K562 (cell line): ENCODE measurements around the gene NRP1. TPM values are rescaled to one million over a fixed set of nuclear protein-coding genes. Genes with fewer than 3 reads are reported as not detected.

Experiments used
- ATAC-seq: fragments of 200-7000 bp; cut with Tn5 transposase; 3 replicates; pipeline ENCODE4 v1.9.1; 2020; ENCODE audit warnings: moderate library complexity
- BruUV-seq: library from RNA; stranded (reverse); fragments of 400-500 nt; replicated peaks from 2 replicates; lab custom pipeline; 2021; lab: Mats Ljungman, UMichigan
- CTCF ChIA-PET: fragments of 300-600 bp; formaldehyde crosslinking; extraction: SDS; loops from one replicate; lab custom pipeline; 2021; ENCODE audit warnings: low intra/inter-chr PET ratio; lab: Yijun Ruan, JAX
- POLR2A ChIA-PET: fragments of 300-600, 350-650 bp; sonication (Branson Sonifier 250); formaldehyde crosslinking; extraction: SDS; loops from one replicate; lab custom pipeline; 2021; ENCODE audit warnings: antibody characterized with exemption, inconsistent platforms; lab: Yijun Ruan, JAX
- DNase-seq, 4 experiments: peaks; one replicate each; pipeline versions ENCODE4 v3.0.0 to v3.0.0-alpha.2; 2011 to 2018; ENCODE audit warnings: low spot score in 3 of 4, mixed read lengths in 3 of 4; ENCODE audit errors: extremely low read depth in 1 of 4
- FAIRE-seq: peaks from 2 replicates; lab custom pipeline; 2011; peaks lifted over from hg19 to GRCh38; lab: Jason Lieb, UNC
- H2AFZ ChIP-seq: 2 replicates; pipeline ENCODE4 v1.6.0; 2011; ENCODE audit warnings: low read depth, low read length, control low read depth, inconsistent platforms
- H3K27ac ChIP-seq: fragments of 200-600 bp; 3 replicates; pipeline ENCODE4 v1.8.0; 2011; ENCODE audit warnings: low read depth, mild to moderate bottlenecking, control low read depth, inconsistent platforms, low read length, moderate library complexity, mixed read lengths; ENCODE audit errors: extremely low read depth
- H3K27me3 ChIP-seq, 2 experiments: fragments of 300-600 bp in 1 of 2; 2 replicates in 1 of 2; 3 replicates in 1 of 2; pipeline versions ENCODE4 v1.6.0 to v1.8.0; 2011; ENCODE audit warnings: inconsistent platforms in 2 of 2, low read length in 2 of 2, mild to moderate bottlenecking in 1 of 2, mixed read lengths in 1 of 2, moderate library complexity in 1 of 2; ENCODE audit not compliant: control insufficient read depth in 2 of 2, insufficient read depth in 2 of 2
- H3K36me3 ChIP-seq: fragments of 300-600 bp; 3 replicates; pipeline ENCODE4 v1.8.0; 2011; ENCODE audit warnings: mild to moderate bottlenecking, low read length, inconsistent platforms; ENCODE audit not compliant: control insufficient read depth, insufficient read depth
- H3K4me1 ChIP-seq, 2 experiments: fragments of 200-600 bp in 1 of 2; replicated peaks in 1 of 2; 2 replicates in 1 of 2; 3 replicates in 1 of 2; pipeline versions ENCODE4 v1.5.1 to v1.8.0; 2011; ENCODE audit warnings: inconsistent platforms in 2 of 2, low read length in 2 of 2, mild to moderate bottlenecking in 1 of 2, mixed read lengths in 1 of 2, moderate library complexity in 1 of 2; ENCODE audit not compliant: control insufficient read depth in 2 of 2, insufficient read depth in 2 of 2
- H3K4me2 ChIP-seq: 2 replicates; pipeline ENCODE4 v1.6.1; 2011; ENCODE audit warnings: low read length, control low read depth, inconsistent platforms, mixed read lengths; ENCODE audit not compliant: insufficient read depth
- H3K4me3 ChIP-seq: fragments of 200-600 bp; sonication (generic), shearing (Covaris generic); 2 replicates; pipeline ENCODE4 v1.5.1; 2016; ENCODE audit warnings: control low read depth, inconsistent platforms
- H3K79me2 ChIP-seq: fragments of 200-600 bp; 3 replicates; pipeline ENCODE4 v1.8.0; 2011; ENCODE audit warnings: low read length, inconsistent platforms; ENCODE audit not compliant: control insufficient read depth, insufficient read depth
- H3K9ac ChIP-seq, 2 experiments: 2 replicates each; pipeline versions ENCODE4 v1.6.0 to v1.6.1; 2011; ENCODE audit warnings: low read depth in 2 of 2, low read length in 2 of 2, control low read depth in 1 of 2, inconsistent platforms in 1 of 2, mild to moderate bottlenecking in 1 of 2, mixed read lengths in 1 of 2; ENCODE audit not compliant: insufficient read depth in 1 of 2
- H3K9me1 ChIP-seq: one replicate; pipeline ENCODE4 v1.6.0; 2011; ENCODE audit warnings: inconsistent platforms, mild to moderate bottlenecking, low read length, moderate library complexity; ENCODE audit not compliant: control insufficient read depth, insufficient read depth
- H3K9me3 ChIP-seq: replicated peaks from 2 replicates; pipeline ENCODE4 v1.5.1; 2011; ENCODE audit warnings: low read depth, low read length, inconsistent platforms; ENCODE audit not compliant: control insufficient read depth, insufficient read depth
- H4K20me1 ChIP-seq: replicated peaks from 2 replicates; pipeline ENCODE4 v1.6.1; 2011; ENCODE audit warnings: low read length, inconsistent platforms, mixed read lengths; ENCODE audit not compliant: control insufficient read depth, insufficient read depth
- KLF1 ChIP-seq: fragments of 450-650 bp; IDR thresholded peaks from 2 replicates; pipeline ENCODE4 v1.6.1; 2016; ENCODE audit warnings: missing genetic modification characterization, missing compliant biosample characterization
- MBD1 ChIP-seq: fragments of 250-450 bp; sonication (Bioruptor Pico); IDR thresholded peaks from 2 replicates; pipeline ENCODE4 v1.8.0; 2022; ENCODE audit warnings: inconsistent platforms
- MLLT1 ChIP-seq, 2 experiments: fragments of 450-650 bp; IDR thresholded peaks; 2 replicates each; pipeline ENCODE4 v1.6.1; 2016
- SMAD1 ChIP-seq: fragments of 150-350 bp; IDR thresholded peaks from 2 replicates; pipeline ENCODE4 v1.6.1; 2014; ENCODE audit warnings: low read length, low read depth; ENCODE audit not compliant: partially characterized antibody
- SREBF2 ChIP-seq: sonication (generic); formaldehyde crosslinking; IDR thresholded peaks from 2 replicates; pipeline ENCODE4 v1.4.0; 2020; ENCODE audit warnings: mild to moderate bottlenecking, missing genetic modification reagents
- SRF ChIP-seq, 2 experiments: fragments of 250-450, 450-650 bp in 1 of 2; sonication (Bioruptor Pico) in 1 of 2; sonication (generic) in 1 of 2; formaldehyde crosslinking; IDR thresholded peaks; 2 replicates each; pipeline versions ENCODE4 v1.5.0 to v1.5.1; 2020 to 2022; ENCODE audit warnings: mild to moderate bottlenecking in 1 of 2, missing genetic modification reagents in 1 of 2
- ZFP36 ChIP-seq: fragments of 150-350 bp; IDR thresholded peaks from 2 replicates; pipeline ENCODE4 v1.6.1; 2018; ENCODE audit warnings: low read length, low read depth; ENCODE audit not compliant: partially characterized antibody
- ZHX1 ChIP-seq: fragments of 150-350 bp; conservative IDR thresholded peaks from 2 replicates; pipeline ENCODE4 v1.6.1; 2014; ENCODE audit warnings: low read length
- ZNF561 ChIP-seq: fragments of 450-650 bp; formaldehyde crosslinking; conservative IDR thresholded peaks from 2 replicates; pipeline ENCODE4 v1.4.0; 2020; ENCODE audit warnings: mild to moderate bottlenecking, moderate library complexity
- WGBS: fragments of 100-300 bp; shearing (Covaris generic); methylation state at CpG from one replicate; pipeline ENCODE4 v1.1.6; 2016; ENCODE audit warnings: low coverage, mixed read lengths; ENCODE audit not compliant: insufficient coverage; ENCODE audit errors: missing lambda C conversion rate; 5-methylcytosine and 5-hydroxymethylcytosine counted together
- in situ Hi-C: fragments of 300-500 bp; cut with MboI; formaldehyde crosslinking; loops from 4 replicates; pipeline ENCODE4 v1.15.0; 2018; ENCODE audit warnings: inconsistent platforms, mixed read lengths
- intact Hi-C: fragments of 100-400 bp; cut with micrococcal nuclease; formaldehyde crosslinking; loops from 2 replicates; pipeline ENCODE4 v1.14.2; 2022
- polyA plus RNA-seq, 8 experiments: library from polyadenylated mRNA; depleted of rRNA in 4 of 8; stranded (reverse) in 5 of 8; unstranded in 3 of 8; fragments of >200 nt; fragmentation: Nextera tagmentation in 2 of 8; fragmentation: Illumina TruSeq in 1 of 8; extraction: Ambion mirVana in 2 of 8; extraction: Trizol in 1 of 8; gene quantifications; 2 replicates each; pipeline versions ENCODE4 v1.2.1 to v1.2.3, GENCODE V29; 2011 to 2014; ENCODE audit warnings: inconsistent platforms in 1 of 8, missing spikeins in 1 of 8
- total RNA-seq, 7 experiments: library from RNA; depleted of rRNA in 6 of 7; stranded (reverse); fragments of >200 nt in 6 of 7; fragmentation: Illumina TruSeq in 2 of 7; extraction: Trizol in 2 of 7; gene quantifications; 2 replicates each; pipeline versions ENCODE4 v1.2.1 to v1.2.3, GENCODE V29; 2011 to 2021; ENCODE audit warnings: low replicate concordance in 1 of 7

The NRP1 gene
- total and polyA plus RNA-seq, 9 of the 15 experiments (the other 6 are each of a cell fraction or from before 2014, with no cell fraction given) = 0.01 to 0.38 (median 0.04) TPM; not detected in 5

GRCh38 chr10:33309406-33309805 is 25.1 kb downstream of the NRP1 start:
- Histone ChIP-seq H3K27ac (no peak overlapping the region), H2AFZ (no peak overlapping the region), H3K9me1 (no peaks in the 10 kb centered on the region), H3K9ac (no peak overlapping the region), H4K20me1 (no peaks in the 10 kb centered on the region), H3K36me3 (no peaks in the 10 kb centered on the region), H3K27me3 (peaks cover 0 to 6% of the 10 kb centered on the region in 2 experiments; a peak in 2 of 5 replicates), H3K4me3 (no peak overlapping the region), H3K9me3 (no peaks in the 10 kb centered on the region), H3K4me2 (no peak overlapping the region), H3K79me2 (no peaks in the 10 kb centered on the region), H3K4me1 (no peaks in the 10 kb centered on the region)
- in situ Hi-C loops = no loop called here
- BruUV-seq = no TSS peak
- intact Hi-C loops = no loop called here
- CTCF ChIA-PET = no interaction called here
- FAIRE-seq (no peak), DNase-seq (no peak)
- 2% methylated on average over 8 of the region's 8 CpGs for WGBS
- TF ChIP-seq MLLT1 (IDR thresholded peaks at IDR 0.05) = no peak
- TF ChIP-seq ZFP36 = no peak
- TF ChIP-seq SRF (CRISPR knock-in tag; IDR thresholded peaks at IDR 0.05) = no peak
- TF ChIP-seq SREBF2 = no peak
- TF ChIP-seq SMAD1 = no peak
- TF ChIP-seq ZHX1 = no peak
- TF ChIP-seq MBD1 (CRISPR knock-in tag) = no peak
- TF ChIP-seq KLF1 (tag) = no peak
- no peak for TF ChIP-seq ZNF561 (CRISPR knock-in tag)
- TF ChIP-seq, all 486 proteins: peak for 0
- no peak for ATAC-seq
- POLR2A ChIA-PET = interaction anchor here (0.6 kb wide), 1 partner anchor 54 kb away, joined by 5 read pairs; no protein-coding TSS in a partner anchor
